ENCODE measurements around the gene COX17. TPM values are rescaled to one million over a fixed set of nuclear protein-coding genes. Genes with fewer than 3 reads are reported as not detected.

COX17 gene
- polyA plus RNA-seq, 3 donors, result 23.0 to 83.6 (median 81.6) TPM

DNA sequence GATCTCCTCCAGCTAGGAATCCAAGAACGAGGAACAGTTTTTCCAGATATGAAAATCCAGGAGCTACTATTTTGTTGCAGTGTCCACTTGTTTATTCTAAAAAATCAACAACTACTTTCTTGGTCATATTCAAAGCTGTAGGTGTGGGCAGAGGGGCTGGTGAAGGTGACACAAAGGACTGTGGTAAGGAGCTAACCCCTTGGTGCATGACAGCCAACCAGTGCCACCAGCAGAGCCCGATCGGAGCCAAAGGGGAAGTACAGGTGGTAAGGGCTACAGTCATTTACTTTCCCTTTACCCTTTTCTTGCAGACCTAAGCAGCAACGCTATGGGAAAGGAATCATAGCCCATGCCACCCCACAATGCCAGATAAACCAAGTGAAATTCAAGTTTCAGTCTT lies 48.8 kb downstream of the COX17 start:
- DNase-seq, result peak; percentile 50 to 81 (median 57)
- H4K20me1 ChIP-seq (ENCODE audit: insufficient read depth, low read length), result no peaks in the 10 kb centered on the region
- peak overlapping the region; percentile 63 to 93 for H3K27ac ChIP-seq (ENCODE audit: low read depth in 1 of 2, low read length in 2 of 2)
- TF ChIP-seq, protein P1, sequence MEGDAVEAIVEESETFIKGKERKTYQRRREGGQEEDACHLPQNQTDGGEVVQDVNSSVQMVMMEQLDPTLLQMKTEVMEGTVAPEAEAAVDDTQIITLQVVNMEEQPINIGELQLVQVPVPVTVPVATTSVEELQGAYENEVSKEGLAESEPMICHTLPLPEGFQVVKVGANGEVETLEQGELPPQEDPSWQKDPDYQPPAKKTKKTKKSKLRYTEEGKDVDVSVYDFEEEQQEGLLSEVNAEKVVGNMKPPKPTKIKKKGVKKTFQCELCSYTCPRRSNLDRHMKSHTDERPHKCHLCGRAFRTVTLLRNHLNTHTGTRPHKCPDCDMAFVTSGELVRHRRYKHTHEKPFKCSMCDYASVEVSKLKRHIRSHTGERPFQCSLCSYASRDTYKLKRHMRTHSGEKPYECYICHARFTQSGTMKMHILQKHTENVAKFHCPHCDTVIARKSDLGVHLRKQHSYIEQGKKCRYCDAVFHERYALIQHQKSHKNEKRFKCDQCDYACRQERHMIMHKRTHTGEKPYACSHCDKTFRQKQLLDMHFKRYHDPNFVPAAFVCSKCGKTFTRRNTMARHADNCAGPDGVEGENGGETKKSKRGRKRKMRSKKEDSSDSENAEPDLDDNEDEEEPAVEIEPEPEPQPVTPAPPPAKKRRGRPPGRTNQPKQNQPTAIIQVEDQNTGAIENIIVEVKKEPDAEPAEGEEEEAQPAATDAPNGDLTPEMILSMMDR (IDR thresholded peaks at IDR 0.05), result no peak
- Mint-ChIP-seq H3K27me3 (ENCODE audit: low read depth in 3 of 3) (peaks cover 0 to 6% (median 4%) of the 10 kb centered on the region in 3 donors), H3K27ac (peak overlapping the region; percentile 87 to 100 (median 94)), H3K4me3 (peak overlapping the region in 1 of 2 donors; percentile 30), H3K9me3 (peaks cover 0 to 8% (median 0%) of the 10 kb centered on the region in 7 donors), H3K36me3 (peaks cover 0 to 8% of the 10 kb centered on the region in 2 donors), H3K4me1 (peaks cover 75% of the 10 kb centered on the region)
- no peak overlapping the region for H2AFZ ChIP-seq (ENCODE audit: insufficient read depth, low read depth, low read length, poor library complexity, severe bottlenecking)
- peak overlapping the region in 1 of 3 experiments; percentile 23 for H3K4me3 ChIP-seq (replicated peaks in 1 of 3; ENCODE audit: low read depth in 2 of 3, low read length in 3 of 3)
- H3K36me3 ChIP-seq (replicated peaks in 1 of 2; ENCODE audit: control insufficient read depth in 1 of 2, insufficient read depth in 2 of 2, low read length in 2 of 2), result no peaks in the 10 kb centered on the region
- WGBS (ENCODE audit: insufficient coverage), result 10% methylated on average over 2 of the region's 4 CpGs
- no peaks in the 10 kb centered on the region for H3K79me2 ChIP-seq (ENCODE audit: insufficient read depth, low read length)
- no peaks in the 10 kb centered on the region for H3K27me3 ChIP-seq (ENCODE audit: control insufficient read depth in 2 of 2, insufficient read depth in 2 of 2, low read length in 2 of 2)
- peak overlapping the region; percentile 9 for H3K4me2 ChIP-seq (replicated peaks; ENCODE audit: extremely low read depth, low read length, poor library complexity, severe bottlenecking)
- H3K9ac ChIP-seq (ENCODE audit: insufficient read depth, low read length, poor library complexity, severe bottlenecking), result peak overlapping the region; percentile 5
- intact Hi-C loops (cut with micrococcal nuclease), result no loop called here
- H3K9me3 ChIP-seq (replicated peaks in 1 of 2; ENCODE audit: control insufficient read depth in 1 of 2, insufficient read depth in 1 of 2, low read length in 2 of 2), result no peaks in the 10 kb centered on the region
- peaks cover 79 to 83% of the 10 kb centered on the region in 2 donors for H3K4me1 ChIP-seq (ENCODE audit: control insufficient read depth in 1 of 2, insufficient read depth in 2 of 2, low read length in 2 of 2)

DNA sequence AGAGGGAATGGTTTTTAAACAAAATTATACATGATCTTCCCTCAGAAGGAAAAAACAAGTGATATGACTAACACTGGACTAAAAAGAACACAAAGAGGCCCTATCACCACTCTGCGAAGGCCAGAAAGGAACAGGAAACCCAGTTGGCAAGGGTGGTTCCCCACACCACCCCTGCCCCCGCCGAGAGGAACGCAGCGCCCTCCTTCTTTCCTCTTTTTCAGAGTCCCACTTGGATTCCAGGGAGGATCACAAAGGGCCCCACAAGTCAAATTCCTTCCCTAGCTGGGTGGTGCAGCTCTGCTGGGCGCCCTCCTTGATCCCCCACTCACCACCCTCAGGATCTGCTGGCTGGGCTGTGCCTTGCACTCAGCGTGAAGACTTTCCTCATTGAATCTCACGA lies 49.7 kb downstream of the COX17 start:
- H3K4me2 ChIP-seq (replicated peaks; ENCODE audit: extremely low read depth, low read length, poor library complexity, severe bottlenecking), result peak overlapping the region; percentile 46
- H3K4me1 Mint-ChIP-seq, result peaks cover 73% of the 10 kb centered on the region
- peaks cover 0 to 6% (median 4%) of the 10 kb centered on the region in 3 donors for H3K27me3 Mint-ChIP-seq (ENCODE audit: low read depth in 3 of 3)
- H2AFZ ChIP-seq (ENCODE audit: insufficient read depth, low read depth, low read length, poor library complexity, severe bottlenecking), result peak overlapping the region; percentile 47
- WGBS (ENCODE audit: insufficient coverage), result 21% methylated on average over 8 of the region's 8 CpGs
- peaks cover 0 to 8% of the 10 kb centered on the region in 2 donors for H3K36me3 Mint-ChIP-seq
- H3K79me2 ChIP-seq (ENCODE audit: insufficient read depth, low read length), result no peaks in the 10 kb centered on the region
- peaks cover 75 to 78% of the 10 kb centered on the region in 2 donors for H3K4me1 ChIP-seq (ENCODE audit: control insufficient read depth in 1 of 2, insufficient read depth in 2 of 2, low read length in 2 of 2)
- H3K4me3 ChIP-seq (replicated peaks in 1 of 3; ENCODE audit: low read depth in 2 of 3, low read length in 3 of 3), result peak overlapping the region in 1 of 3 experiments; percentile 23
- DNase-seq, result peak; percentile 72 to 90 (median 74)
- peaks cover 0 to 8% (median 0%) of the 10 kb centered on the region in 7 donors for H3K9me3 Mint-ChIP-seq
- no peaks in the 10 kb centered on the region for H3K9me3 ChIP-seq (replicated peaks in 1 of 2; ENCODE audit: control insufficient read depth in 1 of 2, insufficient read depth in 1 of 2, low read length in 2 of 2)
- peak overlapping the region; percentile 16 for H3K9ac ChIP-seq (ENCODE audit: insufficient read depth, low read length, poor library complexity, severe bottlenecking)
- H3K4me3 Mint-ChIP-seq, result peak overlapping the region in 1 of 2 donors; percentile 64
- intact Hi-C loops (cut with micrococcal nuclease), result no loop called here
- H3K36me3 ChIP-seq (replicated peaks in 1 of 2; ENCODE audit: control insufficient read depth in 1 of 2, insufficient read depth in 2 of 2, low read length in 2 of 2), result no peaks in the 10 kb centered on the region
- peak overlapping the region; percentile 87 to 100 (median 94) for H3K27ac Mint-ChIP-seq
- peak overlapping the region; percentile 58 to 93 for H3K27ac ChIP-seq (ENCODE audit: low read depth in 1 of 2, low read length in 2 of 2)
- no peaks in the 10 kb centered on the region for H4K20me1 ChIP-seq (ENCODE audit: insufficient read depth, low read length)
- H3K27me3 ChIP-seq (ENCODE audit: control insufficient read depth in 2 of 2, insufficient read depth in 2 of 2, low read length in 2 of 2), result no peaks in the 10 kb centered on the region
- TF ChIP-seq, protein P1 (IDR thresholded peaks at IDR 0.05), result no peak
